Measurements from ENCODE around the gene AKR1D1.

- TF ChIP-seq FOSL1 (IDR thresholded peaks at IDR 0.05; ENCODE audit: low read depth) (no peak), CTCF (IDR thresholded peaks at IDR 0.05 in 2 of 3, conservative IDR thresholded peaks at IDR 0.05 in 1 of 3; ENCODE audit: borderline replicate concordance in 1 of 3, insufficient read depth in 1 of 3, low read depth in 2 of 3, low read length in 2 of 3) (no peak), EZH2 (IDR thresholded peaks at IDR 0.05) (no peak), EGR1 (IDR thresholded peaks at IDR 0.05; ENCODE audit: low read depth) (no peak), SP1 (IDR thresholded peaks at IDR 0.05; ENCODE audit: low read depth) (no peak), SIN3A (IDR thresholded peaks at IDR 0.05; ENCODE audit: low read depth) (no peak), ZFX (IDR thresholded peaks at IDR 0.05) (no peak), POLR2AphosphoS5 (IDR thresholded peaks at IDR 0.05; ENCODE audit: low read depth, low read length) (no peak), REST (IDR thresholded peaks at IDR 0.05; ENCODE audit: low read depth) (no peak), POLR2A (IDR thresholded peaks at IDR 0.05; ENCODE audit: borderline replicate concordance, extremely low read depth, insufficient read depth, insufficient read length) (no peak), EZH2phosphoT487 (IDR thresholded peaks at IDR 0.05; ENCODE audit: borderline replicate concordance) (no peak), MAX (IDR thresholded peaks at IDR 0.05) (no peak), TCF7L2 (IDR thresholded peaks at IDR 0.05; ENCODE audit: borderline replicate concordance, extremely low read depth, insufficient read depth, insufficient read length) (no peak)
These were observed 28.4 kb upstream of the AKR1D1 start for GRCh38 chr7:138047907-138048306.
